Astrocyte of the cerebellum (primary cell): ENCODE measurements around the gene LETM1.

Experiments
- DNase-seq: peaks from one replicate; pipeline ENCODE4 v3.0.0-alpha.2; 2011; ENCODE audit warnings: low read depth
- H3K4me3 ChIP-seq: 2 replicates; pipeline ENCODE4 v1.5.1; 2011; ENCODE audit warnings: mild to moderate bottlenecking, low read depth, low read length, moderate library complexity
- in situ Hi-C: cut with HindIII; loops from 2 replicates; pipeline ENCODE4 v1.10.0; 2017; ENCODE audit warnings: low sequenced_read_pairs
- TF ChIP-seq, protein P1 (sequence below): IDR thresholded peaks from 2 replicates; pipeline ENCODE4 v1.5.1; 2012; ENCODE audit warnings: low read length, low read depth, moderate library complexity, mild to moderate bottlenecking; ENCODE audit errors: missing control alignments

The LETM1 gene

DNA sequence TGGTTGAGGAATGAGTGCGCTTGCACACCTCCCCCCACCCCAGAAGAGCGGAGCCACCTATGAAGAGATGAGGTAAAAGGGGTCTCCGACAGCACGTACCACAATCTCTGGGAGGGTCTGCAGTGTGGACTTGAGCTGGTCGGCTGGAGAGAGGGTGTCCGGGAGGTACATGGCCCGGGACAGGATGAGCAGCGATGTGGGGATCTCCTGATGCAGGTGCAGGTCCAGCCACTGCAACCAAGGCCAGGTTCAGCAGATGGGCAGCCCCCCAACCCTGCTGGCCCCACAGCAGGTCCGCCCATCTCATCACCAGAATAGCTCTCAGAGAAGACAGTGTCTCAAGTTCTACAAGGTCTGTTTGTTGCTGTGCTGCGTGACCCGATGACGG lies 32.4 kb downstream of the LETM1 start:
- TF ChIP-seq, protein P1, sequence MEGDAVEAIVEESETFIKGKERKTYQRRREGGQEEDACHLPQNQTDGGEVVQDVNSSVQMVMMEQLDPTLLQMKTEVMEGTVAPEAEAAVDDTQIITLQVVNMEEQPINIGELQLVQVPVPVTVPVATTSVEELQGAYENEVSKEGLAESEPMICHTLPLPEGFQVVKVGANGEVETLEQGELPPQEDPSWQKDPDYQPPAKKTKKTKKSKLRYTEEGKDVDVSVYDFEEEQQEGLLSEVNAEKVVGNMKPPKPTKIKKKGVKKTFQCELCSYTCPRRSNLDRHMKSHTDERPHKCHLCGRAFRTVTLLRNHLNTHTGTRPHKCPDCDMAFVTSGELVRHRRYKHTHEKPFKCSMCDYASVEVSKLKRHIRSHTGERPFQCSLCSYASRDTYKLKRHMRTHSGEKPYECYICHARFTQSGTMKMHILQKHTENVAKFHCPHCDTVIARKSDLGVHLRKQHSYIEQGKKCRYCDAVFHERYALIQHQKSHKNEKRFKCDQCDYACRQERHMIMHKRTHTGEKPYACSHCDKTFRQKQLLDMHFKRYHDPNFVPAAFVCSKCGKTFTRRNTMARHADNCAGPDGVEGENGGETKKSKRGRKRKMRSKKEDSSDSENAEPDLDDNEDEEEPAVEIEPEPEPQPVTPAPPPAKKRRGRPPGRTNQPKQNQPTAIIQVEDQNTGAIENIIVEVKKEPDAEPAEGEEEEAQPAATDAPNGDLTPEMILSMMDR: no peak
- no peak for DNase-seq
- no peak overlapping the region for H3K4me3 ChIP-seq
- in situ Hi-C loops: no loop called here

DNA sequence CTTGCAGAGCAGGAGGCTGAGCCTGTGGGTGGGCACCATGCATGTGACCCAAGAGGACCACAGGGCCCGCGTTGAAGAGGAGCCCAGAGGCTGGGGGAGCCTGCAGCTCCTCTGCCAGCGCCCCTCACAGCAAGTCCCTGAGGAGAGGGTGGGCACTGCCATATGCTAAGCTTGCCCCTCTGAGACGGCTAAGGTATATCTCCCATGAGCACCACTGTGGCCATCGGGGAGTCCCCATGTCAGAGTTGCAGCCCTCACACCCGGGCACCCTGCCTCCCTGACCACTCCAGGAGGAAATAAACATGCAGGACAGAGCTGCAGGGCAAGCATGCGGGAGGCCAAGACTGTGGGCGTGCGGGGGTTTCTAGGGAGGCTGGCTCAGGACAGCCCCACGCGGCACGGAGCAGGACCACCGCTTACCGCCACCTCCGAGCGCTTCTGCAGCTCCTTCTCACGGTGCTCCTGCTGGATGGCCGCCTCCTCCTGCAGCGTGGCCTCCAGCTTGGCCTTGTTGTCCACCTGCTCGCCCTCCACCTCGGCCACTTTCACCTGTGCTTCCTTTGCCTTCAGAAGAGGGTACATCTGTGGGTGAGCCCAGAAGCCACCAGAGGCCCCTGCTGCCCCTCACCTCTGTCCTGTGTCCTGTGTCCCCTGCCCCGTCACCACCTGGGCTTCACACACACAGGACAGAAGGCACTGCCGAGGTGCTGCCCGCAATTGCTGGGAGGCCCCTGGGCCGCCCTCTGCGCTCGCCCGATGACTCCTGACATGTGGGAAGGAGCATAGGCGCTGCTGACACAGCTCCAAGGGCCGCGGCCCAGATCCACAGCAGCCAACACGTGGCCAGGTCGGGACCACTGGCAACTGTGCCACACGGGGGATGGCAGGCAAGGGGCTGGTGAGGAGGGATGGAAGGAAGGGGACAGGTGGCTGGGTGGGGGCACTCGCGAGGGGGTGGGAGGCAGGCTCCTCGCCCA lies 33.1 kb downstream of the LETM1 start:
- no peak for DNase-seq
- in situ Hi-C loops: no loop called here
- H3K4me3 ChIP-seq: no peak overlapping the region
- TF ChIP-seq, protein P1: no peak

DNA sequence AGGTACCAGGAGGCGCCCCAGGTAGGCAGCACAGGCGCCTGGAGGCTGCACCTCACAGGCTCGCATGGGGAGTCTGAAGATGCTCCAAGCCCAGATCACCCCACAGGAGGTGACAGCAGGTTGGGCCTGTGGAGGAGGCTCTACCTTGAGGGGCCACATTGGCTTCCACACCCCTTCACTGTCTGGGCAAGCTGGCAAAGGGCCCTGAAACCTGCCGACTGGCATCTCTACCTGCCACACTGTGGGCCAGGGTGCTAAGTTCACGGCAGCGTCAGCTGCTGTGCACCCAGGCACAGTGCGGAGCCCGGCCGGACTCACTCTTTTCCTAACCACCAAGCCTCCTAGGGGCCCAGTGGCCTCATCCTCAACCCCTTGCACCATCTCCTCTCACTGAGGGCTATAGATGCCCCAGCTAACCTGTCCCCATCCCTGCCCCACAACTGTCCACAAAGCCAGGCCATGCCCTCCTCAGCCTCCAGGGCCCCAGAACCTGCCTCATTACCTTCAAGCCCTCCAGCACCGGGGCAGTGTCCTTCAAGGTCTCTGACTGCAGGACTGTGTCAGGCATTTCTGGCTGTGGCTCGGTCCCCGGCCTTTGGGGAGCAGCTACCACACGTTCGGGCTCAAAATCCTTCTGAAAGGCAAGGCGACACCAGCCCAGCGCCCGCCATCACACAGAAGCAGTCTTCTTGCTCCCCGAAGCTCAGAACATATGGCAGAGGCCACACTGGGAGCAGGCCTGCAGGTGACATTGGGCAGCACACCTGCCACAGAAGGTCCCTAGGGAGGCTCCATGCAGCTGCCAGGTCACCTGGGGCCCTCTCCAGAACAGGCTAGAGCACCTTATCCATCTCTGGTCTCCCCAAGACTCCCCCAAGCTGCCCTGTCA lies 34.0 kb downstream of the LETM1 start:
- in situ Hi-C loops: no loop called here
- TF ChIP-seq, protein P1: no peak

DNA sequence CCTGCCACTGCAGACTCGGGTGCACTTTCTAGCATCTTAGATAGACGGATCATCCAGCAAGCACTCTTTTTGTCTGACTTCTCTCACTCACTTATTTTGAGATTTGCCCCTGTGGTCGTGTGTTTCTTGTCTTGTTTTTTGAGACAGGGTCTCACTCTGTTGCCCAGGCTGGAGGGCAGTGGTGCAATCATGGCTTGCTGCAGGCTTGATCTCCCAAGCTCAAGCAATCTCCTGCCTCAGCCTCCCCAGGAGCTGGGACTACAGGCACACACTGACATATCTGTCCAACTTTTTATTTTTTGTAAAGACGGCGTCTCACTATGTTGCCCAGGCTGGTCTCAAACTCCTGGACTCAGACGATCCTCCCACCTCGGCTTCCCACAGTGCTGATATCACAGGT lies 36.1 kb downstream of the LETM1 start:
- in situ Hi-C loops: no loop called here
- no peak for DNase-seq
- TF ChIP-seq, protein P1: no peak

More for the DNA sequence above, 34.0 kb downstream of the LETM1 start:
- no peak overlapping the region for H3K4me3 ChIP-seq
- DNase-seq: no peak

DNA sequence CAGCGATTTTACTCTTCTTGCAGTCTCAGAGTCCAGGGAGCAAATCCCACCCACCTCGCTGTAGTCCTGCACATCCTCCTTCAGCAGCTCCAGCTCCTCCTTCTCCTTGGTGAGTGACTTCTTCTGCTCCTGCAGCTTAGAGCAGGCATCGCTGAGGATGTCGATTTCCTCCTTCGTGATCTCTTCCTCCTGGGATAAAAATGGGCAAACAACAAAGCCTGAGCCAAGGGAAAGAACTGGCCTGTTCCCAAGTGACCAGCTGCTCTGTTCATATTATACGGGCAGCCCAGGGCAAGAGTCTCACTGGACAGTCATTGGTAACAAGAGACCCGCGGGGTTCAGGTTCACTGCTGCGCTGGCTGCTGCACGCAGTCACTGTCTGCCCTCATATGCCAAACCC lies 36.7 kb downstream of the LETM1 start:
- TF ChIP-seq, protein P1: no peak
- no peak overlapping the region for H3K4me3 ChIP-seq
- DNase-seq: no peak
- in situ Hi-C loops: no loop called here

More for the DNA sequence above, 36.1 kb downstream of the LETM1 start:
- H3K4me3 ChIP-seq: no peak overlapping the region
